HG03378 (cell line): ENCODE results near the gene UVRAG.
A peak's percentile ranks its signal among the peaks of the same experiment; 100 is the strongest.

Experiments
- ATAC-seq: cut with Tn5 transposase; IDR thresholded peaks from one replicate; pipeline ENCODE4 v1.9.1; 2021; ENCODE audit warnings: mild to moderate bottlenecking, moderate library complexity; ENCODE audit not compliant: unreplicated experiment

The UVRAG gene

GRCh38 chr11:75802913-75803820 is 11.8 kb upstream of the UVRAG start:
- ATAC-seq, result peak; percentile 66

GRCh38 chr11:75809111-75809510 is 5.9 kb upstream of the UVRAG start:
- no peak for ATAC-seq

- ATAC-seq, result no peak
These were observed 5.0 kb upstream of the UVRAG start for GRCh38 chr11:75809991-75810390.

- ATAC-seq, result no peak
These were observed 4.2 kb upstream of the UVRAG start for GRCh38 chr11:75810637-75811390.

GRCh38 chr11:75811485-75811884 is 3.5 kb upstream of the UVRAG start:
- ATAC-seq, result no peak

- no peak for ATAC-seq
These were observed 2.4 kb upstream of the UVRAG start for GRCh38 chr11:75812542-75813040.

GRCh38 chr11:75813124-75813523 is 1.9 kb upstream of the UVRAG start:
- ATAC-seq, result no peak

GRCh38 chr11:75813622-75814039 is 1.4 kb upstream of the UVRAG start:
- no peak for ATAC-seq

- peak; percentile 27 for ATAC-seq
These were observed 690 bp upstream of the UVRAG start for GRCh38 chr11:75814363-75814676.

GRCh38 chr11:75815345-75816168 is 547 bp downstream of the UVRAG start:
- ATAC-seq, result no peak

- no peak for ATAC-seq
These were observed 1.7 kb downstream of the UVRAG start for GRCh38 chr11:75816561-75817239.

- ATAC-seq, result no peak
These were observed 5.6 kb downstream of the UVRAG start for GRCh38 chr11:75820645-75821044.

- no peak for ATAC-seq
These were observed 6.2 kb downstream of the UVRAG start for GRCh38 chr11:75821202-75821601.

GRCh38 chr11:75822541-75822940 is 7.5 kb downstream of the UVRAG start:
- no peak for ATAC-seq

GRCh38 chr11:75823415-75823814 is 8.4 kb downstream of the UVRAG start:
- no peak for ATAC-seq

GRCh38 chr11:75823946-75824345 is 8.9 kb downstream of the UVRAG start:
- peak; percentile 5 for ATAC-seq

- no peak for ATAC-seq
These were observed 11.6 kb downstream of the UVRAG start for GRCh38 chr11:75826461-75827230.

- ATAC-seq, result no peak
These were observed 12.6 kb downstream of the UVRAG start for GRCh38 chr11:75827562-75827961.

- ATAC-seq, result no peak
These were observed 17.0 kb downstream of the UVRAG start for GRCh38 chr11:75831915-75832502.
